Spleen (tissue), 11 donors: ENCODE data around the gene TWIST1. TPM values are rescaled to one million over a fixed set of nuclear protein-coding genes. Genes with fewer than 3 reads are reported as not detected.

ENCODE experiments used
- DNase-seq: peaks from one replicate; pipeline ENCODE4 v3.0.0-alpha.2; 2020
- H3K27ac ChIP-seq, 8 donors: fragments of 200-600 bp; sonication (generic) in 7 of 8; 1 replicate in 4 of 8; 2 replicates in 4 of 8; pipeline versions ENCODE4 v1.5.0 to v1.8.0; 2016 to 2021; ENCODE audit warnings: inconsistent platforms in 4 of 8, mild to moderate bottlenecking in 4 of 8, moderate library complexity in 1 of 8
- H3K27me3 ChIP-seq, 7 donors: fragments of 200-600 bp; sonication (generic) in 6 of 7; replicated peaks in 1 of 7; 1 replicate in 4 of 7; 2 replicates in 3 of 7; pipeline versions ENCODE4 v1.5.0 to v1.8.0; 2016 to 2021; ENCODE audit warnings: inconsistent platforms in 3 of 7, mild to moderate bottlenecking in 1 of 7
- H3K36me3 ChIP-seq, 6 donors: fragments of 200-600 bp; sonication (generic) in 5 of 6; 1 replicate in 4 of 6; 2 replicates in 2 of 6; pipeline versions ENCODE4 v1.5.0 to v1.8.0; 2016 to 2021; ENCODE audit warnings: inconsistent platforms in 2 of 6
- H3K4me1 ChIP-seq, 6 donors: fragments of 200-600 bp; sonication (generic) in 5 of 6; 1 replicate in 3 of 6; 2 replicates in 3 of 6; pipeline versions ENCODE4 v1.5.0 to v1.8.0; 2016 to 2021; ENCODE audit warnings: inconsistent platforms in 3 of 6
- H3K4me3 ChIP-seq, 8 donors: fragments of 200-600 bp; sonication (generic) in 7 of 8; 1 replicate in 4 of 8; 2 replicates in 4 of 8; pipeline versions ENCODE4 v1.5.0 to v1.8.0; 2016 to 2021; ENCODE audit warnings: inconsistent platforms in 4 of 8, mild to moderate bottlenecking in 4 of 8, moderate library complexity in 2 of 8
- H3K9me3 ChIP-seq, 8 donors: fragments of 200-600 bp; sonication (generic) in 7 of 8; 1 replicate in 4 of 8; 2 replicates in 4 of 8; pipeline versions ENCODE4 v1.5.0 to v1.8.0; 2016 to 2021; ENCODE audit warnings: inconsistent platforms in 4 of 8
- CTCF ChIP-seq, 11 experiments: fragments of 200-600 bp in 7 of 11; fragments of 450-650 bp in 4 of 11; sonication (generic) in 4 of 11; IDR thresholded peaks in 8 of 11; conservative IDR thresholded peaks in 3 of 11; 1 replicate in 7 of 11; 2 replicates in 4 of 11; pipeline versions ENCODE4 v1.4.0 to v1.8.0; 2016 to 2021; ENCODE audit warnings: antibody characterized with exemption in 11 of 11, inconsistent platforms in 4 of 11, mild to moderate bottlenecking in 1 of 11
- POLR2A ChIP-seq, 3 donors: fragments of 450-650 bp; IDR thresholded peaks; one replicate each; pipeline ENCODE4 v1.5.1; 2017; ENCODE audit warnings: antibody characterized with exemption in 3 of 3, mild to moderate bottlenecking in 1 of 3
- POLR2AphosphoS5 ChIP-seq, 3 donors: sonication (generic); formaldehyde crosslinking; IDR thresholded peaks; one replicate each; pipeline ENCODE4 v1.5.1; 2017; ENCODE audit warnings: antibody characterized with exemption in 3 of 3
- WGBS, 5 donors: extraction: QIAGEN DNeasy Blood & Tissue Kit in 3 of 5; methylation state at CpG; one replicate each; pipeline versions ENCODE4 v1.1.5 to v1.1.7; 2013 to 2018; 5-methylcytosine and 5-hydroxymethylcytosine counted together
- intact Hi-C: fragments of 100-400 bp; cut with DNase I; formaldehyde crosslinking; loops from one replicate; pipeline ENCODE4 v1.15.0; 2023; ENCODE audit warnings: low total_unique reads
- polyA plus RNA-seq, 3 donors: library from polyadenylated mRNA; stranded (reverse); fragments of 200-250 nt; gene quantifications; one replicate each; pipeline ENCODE4 v1.2.1, GENCODE V29; 2013
- total RNA-seq, 7 donors: library from RNA; depleted of rRNA in 3 of 7; stranded (reverse); fragments of >200 nt in 3 of 7; fragmentation: NEBNext Ultra II Directional in 4 of 7; extraction: Animal tissue kit (Norgen Biotek cat#: 25700) in 4 of 7; gene quantifications; one replicate each; pipeline versions ENCODE4 v1.1.0 to v1.2.1, GENCODE V29; 2016 to 2021
- donor health status: healthy with polysubstance abuse.
- donor health status: DM: no; HTN: no; CAD: no; lungs with moderate emphysema.
- donor health status: DM: no; HTN: no; CAD: no.
- donor health status: Bipolar disorder and iron deficiency.
- donor health status: healthy.
- donor health status: DM: no; HTN: no; CAD: no.
- donor health status: DM: yes; HTN: yes; CAD: no.

The TWIST1 gene
- total and polyA plus RNA-seq, 10 donors = 0.33 TPM; not detected in 9

GRCh38 chr7:19098510-19098909 lies 18.9 kb downstream of the TWIST1 start:
- TF ChIP-seq POLR2A (IDR thresholded peaks at IDR 0.05) (no peak), CTCF (IDR thresholded peaks at IDR 0.05 in 8 of 11, conservative IDR thresholded peaks at IDR 0.05 in 3 of 11) (no peak), POLR2AphosphoS5 (IDR thresholded peaks at IDR 0.05) (no peak)
- H3K4me3 ChIP-seq = no peak overlapping the region
- H3K36me3 ChIP-seq = no peaks in the 10 kb centered on the region
- H3K9me3 ChIP-seq = no peaks in the 10 kb centered on the region
- no peaks in the 10 kb centered on the region for H3K4me1 ChIP-seq
- intact Hi-C loops = no loop called here
- 64 to 86% (median 70%) methylated on average over 1 of the region's 1 CpG for WGBS, 5 donors
- DNase-seq = no peak
- peaks cover 0 to 73% (median 19%) of the 10 kb centered on the region in 7 donors for H3K27me3 ChIP-seq
- no peak overlapping the region for H3K27ac ChIP-seq

- Histone ChIP-seq H3K36me3 (no peaks in the 10 kb centered on the region), H3K4me1 (no peaks in the 10 kb centered on the region), H3K27me3 (peaks cover 0 to 62% (median 9%) of the 10 kb centered on the region in 7 donors), H3K9me3 (no peaks in the 10 kb centered on the region), H3K4me3 (no peak overlapping the region), H3K27ac (no peak overlapping the region)
- DNase-seq = no peak
- WGBS, 5 donors = 60 to 73% (median 68%) methylated on average over 9 of the region's 9 CpGs
- intact Hi-C loops = no loop called here
- TF ChIP-seq POLR2A (IDR thresholded peaks at IDR 0.05) (no peak), CTCF (IDR thresholded peaks at IDR 0.05 in 8 of 11, conservative IDR thresholded peaks at IDR 0.05 in 3 of 11) (no peak), POLR2AphosphoS5 (IDR thresholded peaks at IDR 0.05) (no peak)
Measured at GRCh38 chr7:19097165-19098055, 20.0 kb downstream of the TWIST1 start.

GRCh38 chr7:19095353-19095860 lies 22.0 kb downstream of the TWIST1 start:
- DNase-seq = no peak
- WGBS, 5 donors = 74 to 84% (median 81%) methylated on average over 5 of the region's 5 CpGs
- no peak overlapping the region for H3K4me3 ChIP-seq
- intact Hi-C loops = no loop called here
- no peak overlapping the region for H3K27ac ChIP-seq
- peaks cover 0 to 42% (median 0%) of the 10 kb centered on the region in 7 donors for H3K27me3 ChIP-seq
- H3K9me3 ChIP-seq = no peaks in the 10 kb centered on the region
- no peaks in the 10 kb centered on the region for H3K36me3 ChIP-seq
- TF ChIP-seq POLR2A (IDR thresholded peaks at IDR 0.05) (no peak), CTCF (IDR thresholded peaks at IDR 0.05 in 8 of 11, conservative IDR thresholded peaks at IDR 0.05 in 3 of 11) (no peak), POLR2AphosphoS5 (IDR thresholded peaks at IDR 0.05) (no peak)
- no peaks in the 10 kb centered on the region for H3K4me1 ChIP-seq
